GM21723 (cell line): Measurements from ENCODE around the gene ACSL4.

Source experiments
- ATAC-seq: cut with Tn5 transposase; IDR thresholded peaks from one replicate; pipeline ENCODE4 v1.9.1; 2021; ENCODE audit warnings: mild to moderate bottlenecking, moderate library complexity; ENCODE audit not compliant: unreplicated experiment

ACSL4 gene

GRCh38 chrX:109622270-109622669 lies 110.8 kb downstream of the ACSL4 start:
- ATAC-seq, result no peak

GRCh38 chrX:109619771-109620170 lies 113.3 kb downstream of the ACSL4 start:
- peak; percentile 63 for ATAC-seq

- no peak for ATAC-seq
These were observed 118.1 kb downstream of the ACSL4 start for GRCh38 chrX:109614951-109615350.

- ATAC-seq, result no peak
These were observed 131.6 kb downstream of the ACSL4 start for GRCh38 chrX:109601486-109601885.

- ATAC-seq, result no peak
These were observed 132.8 kb downstream of the ACSL4 start for GRCh38 chrX:109600237-109600651.

- no peak for ATAC-seq
These were observed 137.0 kb downstream of the ACSL4 start for GRCh38 chrX:109596015-109596414.
